HG03442 (cell line): ENCODE measurements around the gene OGG1.
"Not testable (repeated sequence)": the region's sequence is repeated elsewhere in the genome, so short reads cannot be mapped to it uniquely, and the experiment has no call there.

ENCODE experiments used
- ATAC-seq: cut with Tn5 transposase; IDR thresholded peaks from one replicate; pipeline ENCODE4 v1.9.1; 2021; ENCODE audit warnings: mild to moderate bottlenecking, moderate library complexity; ENCODE audit not compliant: unreplicated experiment

The OGG1 gene

GRCh38 chr3:9760779-9761505, 11.2 kb downstream of the OGG1 start:
- no peak for ATAC-seq

- ATAC-seq: no peak
These were observed 12.2 kb downstream of the OGG1 start for GRCh38 chr3:9761919-9762318.

GRCh38 chr3:9762871-9763270, 13.1 kb downstream of the OGG1 start:
- ATAC-seq: no peak

- no peak for ATAC-seq
These were observed 16.1 kb downstream of the OGG1 start for GRCh38 chr3:9765865-9766264.

- no peak for ATAC-seq
These were observed 17.7 kb downstream of the OGG1 start for GRCh38 chr3:9767418-9767817.

- no peak for ATAC-seq
These were observed 18.5 kb downstream of the OGG1 start for GRCh38 chr3:9768141-9768775.

- ATAC-seq: no peak
These were observed 19.3 kb downstream of the OGG1 start for GRCh38 chr3:9769012-9769411.

GRCh38 chr3:9769426-9770275, 19.9 kb downstream of the OGG1 start, which contains the start of gene CAMK1:
TSS of gene CAMK1 (minus strand) at chr3:9769947. CDS start at chr3:9767749, 2,198 bp downstream.
- peak; percentile 74 for ATAC-seq

GRCh38 chr3:9770276-9770812, 20.6 kb downstream of the OGG1 start:
- ATAC-seq: no peak

GRCh38 chr3:9771007-9771406, 21.3 kb downstream of the OGG1 start:
- ATAC-seq: not testable (repeated sequence)

GRCh38 chr3:9776896-9777693, 27.3 kb downstream of the OGG1 start:
- no peak for ATAC-seq

GRCh38 chr3:9777694-9778021, 27.9 kb downstream of the OGG1 start:
- no peak for ATAC-seq

GRCh38 chr3:9778143-9779074, 28.7 kb downstream of the OGG1 start:
- no peak for ATAC-seq

GRCh38 chr3:9779075-9779593, 29.4 kb downstream of the OGG1 start:
- ATAC-seq: no peak

GRCh38 chr3:9779721-9780457, 30.1 kb downstream of the OGG1 start:
- peak; percentile 61 for ATAC-seq

GRCh38 chr3:9780458-9780812, 30.7 kb downstream of the OGG1 start:
- ATAC-seq: no peak

GRCh38 chr3:9780910-9781309, 31.2 kb downstream of the OGG1 start:
- ATAC-seq: no peak

GRCh38 chr3:9781551-9781950, 31.8 kb downstream of the OGG1 start:
- ATAC-seq: no peak
